ENCODE data around the gene YES1. TPM values are rescaled to one million over a fixed set of nuclear protein-coding genes. Genes with fewer than 3 reads are reported as not detected.

Gene YES1
- total and polyA plus RNA-seq, 2 donors from 2014 or later: 12.6 to 48.5 TPM

- TF ChIP-seq, protein P1, sequence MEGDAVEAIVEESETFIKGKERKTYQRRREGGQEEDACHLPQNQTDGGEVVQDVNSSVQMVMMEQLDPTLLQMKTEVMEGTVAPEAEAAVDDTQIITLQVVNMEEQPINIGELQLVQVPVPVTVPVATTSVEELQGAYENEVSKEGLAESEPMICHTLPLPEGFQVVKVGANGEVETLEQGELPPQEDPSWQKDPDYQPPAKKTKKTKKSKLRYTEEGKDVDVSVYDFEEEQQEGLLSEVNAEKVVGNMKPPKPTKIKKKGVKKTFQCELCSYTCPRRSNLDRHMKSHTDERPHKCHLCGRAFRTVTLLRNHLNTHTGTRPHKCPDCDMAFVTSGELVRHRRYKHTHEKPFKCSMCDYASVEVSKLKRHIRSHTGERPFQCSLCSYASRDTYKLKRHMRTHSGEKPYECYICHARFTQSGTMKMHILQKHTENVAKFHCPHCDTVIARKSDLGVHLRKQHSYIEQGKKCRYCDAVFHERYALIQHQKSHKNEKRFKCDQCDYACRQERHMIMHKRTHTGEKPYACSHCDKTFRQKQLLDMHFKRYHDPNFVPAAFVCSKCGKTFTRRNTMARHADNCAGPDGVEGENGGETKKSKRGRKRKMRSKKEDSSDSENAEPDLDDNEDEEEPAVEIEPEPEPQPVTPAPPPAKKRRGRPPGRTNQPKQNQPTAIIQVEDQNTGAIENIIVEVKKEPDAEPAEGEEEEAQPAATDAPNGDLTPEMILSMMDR (IDR thresholded peaks at IDR 0.05; ENCODE audit: borderline replicate concordance, extremely low read depth, insufficient read depth): no peak
- Histone ChIP-seq H3K36me3 (ENCODE audit: control insufficient read depth in 2 of 3, insufficient read depth in 3 of 3, low read length in 3 of 3) (peaks cover 0 to 9% (median 0%) of the 10 kb centered on the region in 3 donors), H3K27ac (ENCODE audit: low read depth in 2 of 2, low read length in 2 of 2) (no peak overlapping the region), H3K27me3 (ENCODE audit: control insufficient read depth, insufficient read depth, low read length) (no peaks in the 10 kb centered on the region), H3K4me3 (ENCODE audit: low read length in 3 of 3) (no peak overlapping the region), H3K4me1 (ENCODE audit: control insufficient read depth in 2 of 3, insufficient read depth in 2 of 3, low read depth in 1 of 3, low read length in 3 of 3) (peaks cover 4 to 11% (median 4%) of the 10 kb centered on the region in 3 donors), H3K9ac (ENCODE audit: low read length in 3 of 3) (no peak overlapping the region), H3K9me3 (ENCODE audit: control insufficient read depth in 2 of 3, insufficient read depth in 1 of 3, low read length in 3 of 3) (no peaks in the 10 kb centered on the region)
- intact Hi-C loops (cut with DNase I): no loop called here
- no peak for DNase-seq
- no peak for FAIRE-seq
These were observed 103.9 kb downstream of the YES1 start for GRCh38 chr18:708096-708495.

GRCh38 chr18:706405-706804, 105.6 kb downstream of the YES1 start:
- Histone ChIP-seq H3K36me3 (ENCODE audit: control insufficient read depth in 2 of 3, insufficient read depth in 3 of 3, low read length in 3 of 3) (peaks cover 0 to 9% (median 0%) of the 10 kb centered on the region in 3 donors), H3K9me3 (ENCODE audit: control insufficient read depth in 2 of 3, insufficient read depth in 1 of 3, low read length in 3 of 3) (no peaks in the 10 kb centered on the region), H3K9ac (ENCODE audit: low read length in 3 of 3) (no peak overlapping the region), H3K27me3 (ENCODE audit: control insufficient read depth, insufficient read depth, low read length) (no peaks in the 10 kb centered on the region), H3K4me3 (ENCODE audit: low read length in 3 of 3) (no peak overlapping the region), H3K27ac (ENCODE audit: low read depth in 2 of 2, low read length in 2 of 2) (no peak overlapping the region), H3K4me1 (ENCODE audit: control insufficient read depth in 2 of 3, insufficient read depth in 2 of 3, low read depth in 1 of 3, low read length in 3 of 3) (peaks cover 3 to 13% (median 5%) of the 10 kb centered on the region in 3 donors)
- no peak for DNase-seq
- no peak for FAIRE-seq
- TF ChIP-seq, protein P1 (IDR thresholded peaks at IDR 0.05; ENCODE audit: borderline replicate concordance, extremely low read depth, insufficient read depth): no peak
- intact Hi-C loops (cut with DNase I): no loop called here

- Histone ChIP-seq H3K9ac (ENCODE audit: low read length in 3 of 3) (no peak overlapping the region), H3K9me3 (ENCODE audit: control insufficient read depth in 2 of 3, insufficient read depth in 1 of 3, low read length in 3 of 3) (no peaks in the 10 kb centered on the region), H3K27ac (ENCODE audit: low read depth in 2 of 2, low read length in 2 of 2) (no peak overlapping the region), H3K4me1 (ENCODE audit: control insufficient read depth in 2 of 3, insufficient read depth in 2 of 3, low read depth in 1 of 3, low read length in 3 of 3) (peaks cover 0 to 7% (median 2%) of the 10 kb centered on the region in 3 donors), H3K36me3 (ENCODE audit: control insufficient read depth in 2 of 3, insufficient read depth in 3 of 3, low read length in 3 of 3) (peaks cover 0 to 14% (median 3%) of the 10 kb centered on the region in 3 donors), H3K27me3 (ENCODE audit: control insufficient read depth, insufficient read depth, low read length) (no peaks in the 10 kb centered on the region), H3K4me3 (ENCODE audit: low read length in 3 of 3) (no peak overlapping the region)
- intact Hi-C loops (cut with DNase I): no loop called here
- TF ChIP-seq, protein P1 (IDR thresholded peaks at IDR 0.05; ENCODE audit: borderline replicate concordance, extremely low read depth, insufficient read depth): no peak
- DNase-seq: no peak
- no peak for FAIRE-seq
These were observed 108.7 kb downstream of the YES1 start for GRCh38 chr18:703213-703967.
